GM12864 (cell line): ENCODE results near the gene TAF7.
A peak's percentile ranks its signal among the peaks of the same experiment; 100 is the strongest.
"Not testable (repeated sequence)": the region's sequence is repeated elsewhere in the genome, so short reads cannot be mapped to it uniquely, and the experiment has no call there.

Source experiments
- DNase-seq: peaks from one replicate; pipeline ENCODE4 v3.0.0-alpha.2; 2011; ENCODE audit warnings: low read depth
- H3K4me3 ChIP-seq: 2 replicates; pipeline ENCODE4 v1.5.1; 2011; ENCODE audit warnings: mild to moderate bottlenecking, low read depth, low read length, control low read depth
- CTCF ChIP-seq: IDR thresholded peaks from 2 replicates; pipeline ENCODE4 v1.5.1; 2011; ENCODE audit warnings: low read depth, mild to moderate bottlenecking, moderate library complexity, low read length, control low read depth, inconsistent platforms; ENCODE audit errors: missing control alignments

TAF7 gene

GRCh38 chr5:141356950-141357349 is 36.4 kb upstream of the TAF7 start:
- TF ChIP-seq CTCF = no peak
- no peak for DNase-seq
- no peak overlapping the region for H3K4me3 ChIP-seq

GRCh38 chr5:141356133-141356532 is 35.5 kb upstream of the TAF7 start:
- no peak for TF ChIP-seq CTCF
- H3K4me3 ChIP-seq = no peak overlapping the region
- no peak for DNase-seq

- no peak for DNase-seq
- no peak for TF ChIP-seq CTCF
- no peak overlapping the region for H3K4me3 ChIP-seq
These were observed 35.1 kb upstream of the TAF7 start for GRCh38 chr5:141355641-141356040.

- peak; percentile 37 for TF ChIP-seq CTCF
- no peak within 1 kb of the TSS for H3K4me3 ChIP-seq
- DNase-seq = no peak
These were observed 34.4 kb upstream of the TAF7 start, which contains the start of gene PCDHGA4 for GRCh38 chr5:141354900-141355469. Gene PCDHGA4, plus strand, starts transcription at chr5:141355021. Its CDS starts 87 bp downstream, at chr5:141355108.

GRCh38 chr5:141351591-141351990 is 31.0 kb upstream of the TAF7 start:
- DNase-seq = no peak
- H3K4me3 ChIP-seq = no peak overlapping the region
- TF ChIP-seq CTCF = no peak

GRCh38 chr5:141349917-141350619 is 29.5 kb upstream of the TAF7 start, which contains the start of gene PCDHGB1:
Gene PCDHGB1, plus strand, starts transcription at chr5:141350099. Its CDS starts 162 bp downstream, at chr5:141350261.
- DNase-seq = peak; percentile 55
- H3K4me3 ChIP-seq = peak within 1 kb of the TSS; percentile 53
- peak; percentile 79 for TF ChIP-seq CTCF

- not testable (repeated sequence) for DNase-seq, H3K4me3 ChIP-seq
These were observed 25.4 kb upstream of the TAF7 start for GRCh38 chr5:141346017-141346416.
